SK-N-SH treated with all-trans-retinoic acid at 6 μM for 48 hours (cell line): ENCODE results near the gene LCP1.
"Not testable (repeated sequence)": the region's sequence is repeated elsewhere in the genome, so short reads cannot be mapped to it uniquely, and the experiment has no call there.

Experiments used
- ATAC-seq: fragments of 200-7000 bp; cut with Tn5 transposase; 3 replicates; pipeline ENCODE4 v1.9.1; 2020; ENCODE audit warnings: mild to moderate bottlenecking, moderate library complexity
- BACH2 ChIP-seq: fragments of 250-450 bp; sonication (Bioruptor Pico); IDR thresholded peaks from 2 replicates; pipeline ENCODE4 v1.9.0; 2021; ENCODE audit warnings: mild to moderate bottlenecking, borderline replicate concordance
- ESRRG ChIP-seq: fragments of 250-450 bp; sonication (Bioruptor Pico); IDR thresholded peaks from 2 replicates; pipeline ENCODE4 v1.6.1; 2021; ENCODE audit warnings: mild to moderate bottlenecking
- GLIS3 ChIP-seq: fragments of 250-450 bp; sonication (Bioruptor Pico); IDR thresholded peaks from 2 replicates; pipeline ENCODE4 v1.5.0; 2020; ENCODE audit warnings: mild to moderate bottlenecking, moderate library complexity
- ISL1 ChIP-seq: fragments of 250-450 bp; sonication (Bioruptor Pico); IDR thresholded peaks from 2 replicates; pipeline ENCODE4 v2.1.2; 2022; ENCODE audit warnings: mild to moderate bottlenecking, moderate library complexity
- OSR1 ChIP-seq: fragments of 250-450 bp; sonication (Bioruptor Pico); IDR thresholded peaks from 2 replicates; pipeline ENCODE4 v1.8.0; 2022; ENCODE audit warnings: moderate library complexity, mild to moderate bottlenecking, inconsistent platforms
- POU6F1 ChIP-seq: fragments of 250-450 bp; sonication (Bioruptor Pico); IDR thresholded peaks from 2 replicates; pipeline ENCODE4 v1.8.0; 2021; ENCODE audit warnings: low read depth, mild to moderate bottlenecking, moderate library complexity, borderline replicate concordance
- PPARA ChIP-seq: fragments of 250-450 bp; sonication (Bioruptor Pico); IDR thresholded peaks from 2 replicates; pipeline ENCODE4 v1.5.0; 2020; ENCODE audit warnings: mild to moderate bottlenecking, borderline replicate concordance
- RARB ChIP-seq: fragments of 250-450 bp; sonication (Bioruptor Pico); IDR thresholded peaks from 2 replicates; pipeline ENCODE4 v1.8.0; 2021; ENCODE audit warnings: mild to moderate bottlenecking, moderate library complexity
- SNAI2 ChIP-seq: fragments of 250-450 bp; sonication (Bioruptor Pico); IDR thresholded peaks from 2 replicates; pipeline ENCODE4 v1.5.0; 2020; ENCODE audit warnings: mild to moderate bottlenecking, moderate library complexity
- TOX ChIP-seq: fragments of 250-450 bp; sonication (Bioruptor Pico); IDR thresholded peaks from 2 replicates; pipeline ENCODE4 v1.8.0; 2021; ENCODE audit warnings: mild to moderate bottlenecking, moderate library complexity, borderline replicate concordance
- ZC3H10 ChIP-seq: fragments of 250-450 bp; sonication (Bioruptor Pico); IDR thresholded peaks from 2 replicates; pipeline ENCODE4 v1.5.1; 2021; ENCODE audit warnings: mild to moderate bottlenecking, moderate library complexity
- ZFP3 ChIP-seq: fragments of 250-450 bp; sonication (Bioruptor Pico); IDR thresholded peaks from 2 replicates; pipeline ENCODE4 v1.5.0; 2020; ENCODE audit warnings: mild to moderate bottlenecking, moderate library complexity
- ZFP30 ChIP-seq: fragments of 450-650 bp; formaldehyde crosslinking; IDR thresholded peaks from 2 replicates; pipeline ENCODE4 v1.5.0; 2022; ENCODE audit warnings: mild to moderate bottlenecking, moderate library complexity
- ZNF565 ChIP-seq: fragments of 450-650 bp; formaldehyde crosslinking; conservative IDR thresholded peaks from 2 replicates; pipeline ENCODE4 v1.5.0; 2020; ENCODE audit warnings: low read depth, mild to moderate bottlenecking, moderate library complexity
- ZNF8 ChIP-seq: fragments of 450-650 bp; formaldehyde crosslinking; IDR thresholded peaks from 2 replicates; pipeline ENCODE4 v1.5.0; 2020; ENCODE audit warnings: mild to moderate bottlenecking, moderate library complexity
- TF ChIP-seq, protein P1 (sequence below): fragments of 250-450 bp; sonication (Bioruptor Pico); IDR thresholded peaks from 2 replicates; pipeline ENCODE4 v1.5.1; 2020; ENCODE audit warnings: low read depth, mild to moderate bottlenecking, moderate library complexity
- TF ChIP-seq, protein P2 (sequence below): fragments of 250-450 bp; sonication (Bioruptor Pico); IDR thresholded peaks from 2 replicates; pipeline ENCODE4 v1.8.0; 2020; ENCODE audit warnings: mild to moderate bottlenecking, moderate library complexity, borderline replicate concordance
- TF ChIP-seq, protein P3 (sequence below): fragments of 250-450 bp; sonication (Bioruptor Pico); IDR thresholded peaks from 2 replicates; pipeline ENCODE4 v1.5.0; 2020; ENCODE audit warnings: mild to moderate bottlenecking, moderate library complexity

Gene LCP1

GRCh38 chr13:46165485-46166223 lies 16.3 kb downstream of the LCP1 start:
- ATAC-seq, result no peak
- TF ChIP-seq ZNF8 (CRISPR knock-in tag), result no peak
- TF ChIP-seq ISL1 (CRISPR knock-in tag), result peak; percentile 52

DNA sequence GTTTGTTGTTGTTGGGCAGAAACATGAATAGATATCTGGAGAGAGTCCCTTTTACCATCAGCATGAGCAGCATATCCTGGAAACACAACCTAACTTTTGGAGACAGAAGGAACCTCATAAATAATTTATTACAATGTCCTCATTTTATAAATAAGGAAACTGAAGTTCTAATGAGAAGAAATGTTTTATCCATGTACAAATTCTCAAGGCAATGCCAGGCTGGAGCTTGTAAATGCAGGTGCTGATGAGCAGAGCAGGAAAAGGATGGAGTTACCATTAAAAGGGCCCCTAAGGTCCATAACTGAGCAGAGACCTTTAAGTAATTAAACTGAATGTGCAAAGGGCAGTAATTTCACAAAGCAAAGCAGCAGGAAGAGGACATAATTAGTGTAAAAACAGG lies 17.3 kb downstream of the LCP1 start:
- no peak for ATAC-seq
- no peak for TF ChIP-seq ZC3H10 (CRISPR knock-in tag)
- TF ChIP-seq ISL1 (CRISPR knock-in tag), result no peak
- TF ChIP-seq ZFP30 (CRISPR knock-in tag), result no peak
- TF ChIP-seq ZNF565 (CRISPR knock-in tag), result no peak
- TF ChIP-seq SNAI2 (CRISPR knock-in tag), result no peak
- no peak for TF ChIP-seq ZFP3 (CRISPR knock-in tag)
- TF ChIP-seq, protein P1, sequence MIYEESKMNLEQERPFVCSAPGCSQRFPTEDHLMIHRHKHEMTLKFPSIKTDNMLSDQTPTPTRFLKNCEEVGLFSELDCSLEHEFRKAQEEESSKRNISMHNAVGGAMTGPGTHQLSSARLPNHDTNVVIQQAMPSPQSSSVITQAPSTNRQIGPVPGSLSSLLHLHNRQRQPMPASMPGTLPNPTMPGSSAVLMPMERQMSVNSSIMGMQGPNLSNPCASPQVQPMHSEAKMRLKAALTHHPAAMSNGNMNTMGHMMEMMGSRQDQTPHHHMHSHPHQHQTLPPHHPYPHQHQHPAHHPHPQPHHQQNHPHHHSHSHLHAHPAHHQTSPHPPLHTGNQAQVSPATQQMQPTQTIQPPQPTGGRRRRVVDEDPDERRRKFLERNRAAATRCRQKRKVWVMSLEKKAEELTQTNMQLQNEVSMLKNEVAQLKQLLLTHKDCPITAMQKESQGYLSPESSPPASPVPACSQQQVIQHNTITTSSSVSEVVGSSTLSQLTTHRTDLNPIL (CRISPR knock-in tag), result no peak
- no peak for TF ChIP-seq OSR1 (CRISPR knock-in tag)
- TF ChIP-seq POU6F1 (CRISPR knock-in tag), result no peak
- TF ChIP-seq RARB (CRISPR knock-in tag), result no peak
- TF ChIP-seq ZNF8 (CRISPR knock-in tag), result no peak
- TF ChIP-seq, protein P2, sequence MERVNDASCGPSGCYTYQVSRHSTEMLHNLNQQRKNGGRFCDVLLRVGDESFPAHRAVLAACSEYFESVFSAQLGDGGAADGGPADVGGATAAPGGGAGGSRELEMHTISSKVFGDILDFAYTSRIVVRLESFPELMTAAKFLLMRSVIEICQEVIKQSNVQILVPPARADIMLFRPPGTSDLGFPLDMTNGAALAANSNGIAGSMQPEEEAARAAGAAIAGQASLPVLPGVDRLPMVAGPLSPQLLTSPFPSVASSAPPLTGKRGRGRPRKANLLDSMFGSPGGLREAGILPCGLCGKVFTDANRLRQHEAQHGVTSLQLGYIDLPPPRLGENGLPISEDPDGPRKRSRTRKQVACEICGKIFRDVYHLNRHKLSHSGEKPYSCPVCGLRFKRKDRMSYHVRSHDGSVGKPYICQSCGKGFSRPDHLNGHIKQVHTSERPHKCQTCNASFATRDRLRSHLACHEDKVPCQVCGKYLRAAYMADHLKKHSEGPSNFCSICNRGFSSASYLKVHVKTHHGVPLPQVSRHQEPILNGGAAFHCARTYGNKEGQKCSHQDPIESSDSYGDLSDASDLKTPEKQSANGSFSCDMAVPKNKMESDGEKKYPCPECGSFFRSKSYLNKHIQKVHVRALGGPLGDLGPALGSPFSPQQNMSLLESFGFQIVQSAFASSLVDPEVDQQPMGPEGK (CRISPR knock-in tag), result no peak

DNA sequence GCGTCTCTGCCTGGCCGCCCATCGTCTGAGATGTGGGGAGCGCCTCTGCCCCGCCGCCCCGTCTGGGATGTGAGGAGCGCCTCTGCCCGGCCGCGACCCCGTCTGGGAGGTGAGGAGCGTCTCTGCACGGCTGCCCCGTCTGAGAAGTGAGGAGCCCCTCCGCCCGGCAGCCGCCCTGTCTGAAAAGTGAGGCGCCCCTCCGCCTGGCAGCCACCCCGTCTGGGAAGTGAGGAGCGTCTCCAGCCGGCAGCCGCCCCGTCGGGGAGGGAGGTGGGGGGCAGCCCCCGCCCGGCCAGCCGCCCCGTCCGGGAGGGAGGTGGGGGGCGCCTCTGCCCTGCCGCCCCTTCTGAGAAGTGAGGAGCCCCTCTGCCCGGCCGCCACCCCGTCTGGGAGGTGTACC lies 19.2 kb downstream of the LCP1 start:
- not testable (repeated sequence) for ATAC-seq

- ATAC-seq, result peak; percentile 77
- TF ChIP-seq ESRRG (CRISPR knock-in tag) (no peak), ZNF565 (CRISPR knock-in tag) (no peak), OSR1 (CRISPR knock-in tag) (no peak), PPARA (CRISPR knock-in tag) (no peak), GLIS3 (CRISPR knock-in tag) (no peak), TOX (CRISPR knock-in tag) (no peak), BACH2 (CRISPR knock-in tag) (no peak), ZNF8 (CRISPR knock-in tag) (no peak)
- TF ChIP-seq, protein P3, sequence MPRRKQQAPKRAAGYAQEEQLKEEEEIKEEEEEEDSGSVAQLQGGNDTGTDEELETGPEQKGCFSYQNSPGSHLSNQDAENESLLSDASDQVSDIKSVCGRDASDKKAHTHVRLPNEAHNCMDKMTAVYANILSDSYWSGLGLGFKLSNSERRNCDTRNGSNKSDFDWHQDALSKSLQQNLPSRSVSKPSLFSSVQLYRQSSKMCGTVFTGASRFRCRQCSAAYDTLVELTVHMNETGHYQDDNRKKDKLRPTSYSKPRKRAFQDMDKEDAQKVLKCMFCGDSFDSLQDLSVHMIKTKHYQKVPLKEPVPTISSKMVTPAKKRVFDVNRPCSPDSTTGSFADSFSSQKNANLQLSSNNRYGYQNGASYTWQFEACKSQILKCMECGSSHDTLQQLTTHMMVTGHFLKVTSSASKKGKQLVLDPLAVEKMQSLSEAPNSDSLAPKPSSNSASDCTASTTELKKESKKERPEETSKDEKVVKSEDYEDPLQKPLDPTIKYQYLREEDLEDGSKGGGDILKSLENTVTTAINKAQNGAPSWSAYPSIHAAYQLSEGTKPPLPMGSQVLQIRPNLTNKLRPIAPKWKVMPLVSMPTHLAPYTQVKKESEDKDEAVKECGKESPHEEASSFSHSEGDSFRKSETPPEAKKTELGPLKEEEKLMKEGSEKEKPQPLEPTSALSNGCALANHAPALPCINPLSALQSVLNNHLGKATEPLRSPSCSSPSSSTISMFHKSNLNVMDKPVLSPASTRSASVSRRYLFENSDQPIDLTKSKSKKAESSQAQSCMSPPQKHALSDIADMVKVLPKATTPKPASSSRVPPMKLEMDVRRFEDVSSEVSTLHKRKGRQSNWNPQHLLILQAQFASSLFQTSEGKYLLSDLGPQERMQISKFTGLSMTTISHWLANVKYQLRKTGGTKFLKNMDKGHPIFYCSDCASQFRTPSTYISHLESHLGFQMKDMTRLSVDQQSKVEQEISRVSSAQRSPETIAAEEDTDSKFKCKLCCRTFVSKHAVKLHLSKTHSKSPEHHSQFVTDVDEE (CRISPR knock-in tag), result no peak
- TF ChIP-seq, protein P1 (CRISPR knock-in tag), result no peak
- TF ChIP-seq, protein P2 (CRISPR knock-in tag), result no peak
These were observed 21.4 kb downstream of the LCP1 start for GRCh38 chr13:46160471-46161066.
